ENCODE measurements around the gene RPE65.
"Not testable (repeated sequence)": the region's sequence is repeated elsewhere in the genome, so short reads cannot be mapped to it uniquely, and the experiment has no call there.

Gene RPE65

GRCh38 chr1:68448365-68448764 is 1.4 kb downstream of the RPE65 start:
- DNase-seq, result no peak

GRCh38 chr1:68445709-68446108 is 4.0 kb downstream of the RPE65 start:
- no peak for DNase-seq

- DNase-seq, result no peak
Observed at GRCh38 chr1:68442822-68443556, 6.8 kb downstream of the RPE65 start.

GRCh38 chr1:68442006-68442405 is 7.7 kb downstream of the RPE65 start:
- no peak for DNase-seq

- DNase-seq, result no peak
Observed at GRCh38 chr1:68438310-68438709, 11.4 kb downstream of the RPE65 start.

GRCh38 chr1:68433395-68433794 is 16.4 kb downstream of the RPE65 start:
- DNase-seq, result no peak

GRCh38 chr1:68431076-68431475 is 18.7 kb downstream of the RPE65 start:
- no peak for DNase-seq

GRCh38 chr1:68429233-68429808 is 20.4 kb downstream of the RPE65 start:
- no peak for DNase-seq

GRCh38 chr1:68426594-68426993 is 23.2 kb downstream of the RPE65 start:
- no peak for DNase-seq

GRCh38 chr1:68421350-68421749 is 28.4 kb downstream of the RPE65 start:
- no peak for DNase-seq

GRCh38 chr1:68409426-68409825 is 40.3 kb downstream of the RPE65 start:
- DNase-seq, result no peak

GRCh38 chr1:68401506-68401905 is 48.2 kb downstream of the RPE65 start:
- DNase-seq, result no peak

- DNase-seq, result not testable (repeated sequence)
Observed at GRCh38 chr1:68395575-68395974, 54.2 kb downstream of the RPE65 start.

- DNase-seq, result not testable (repeated sequence)
Observed at GRCh38 chr1:68392474-68392873, 57.3 kb downstream of the RPE65 start.

GRCh38 chr1:68385798-68386524 is 63.8 kb downstream of the RPE65 start:
- DNase-seq, result not testable (repeated sequence)

- DNase-seq, result no peak
Observed at GRCh38 chr1:68384872-68385411, 64.8 kb downstream of the RPE65 start.

GRCh38 chr1:68384321-68384813 is 65.4 kb downstream of the RPE65 start:
- DNase-seq, result no peak

GRCh38 chr1:68383092-68383491 is 66.7 kb downstream of the RPE65 start:
- no peak for DNase-seq

GRCh38 chr1:68379085-68379478 is 70.7 kb downstream of the RPE65 start:
- no peak for DNase-seq

Data from femur (tissue), 1 donor.